MM.1S (cell line): ENCODE data around the gene PPM1H.

ENCODE experiments used
- DNase-seq: peaks from one replicate; pipeline ENCODE4 v3.0.0-alpha.2; 2015
- H2AFZ ChIP-seq: fragments of 300-600 bp; sonication (generic); 2 replicates; pipeline ENCODE4 v1.6.0; 2016; ENCODE audit warnings: antibody characterized with exemption, low read length
- H3F3A ChIP-seq: fragments of 300-600 bp; sonication (generic); 2 replicates; pipeline ENCODE4 v1.6.1; 2016; ENCODE audit warnings: mild to moderate bottlenecking, antibody characterized with exemption, low read length, moderate library complexity, mixed read lengths; ENCODE audit not compliant: insufficient read depth
- H3K27ac ChIP-seq: fragments of 300-600 bp; sonication (generic); 2 replicates; pipeline ENCODE4 v1.5.1; 2016; ENCODE audit warnings: mild to moderate bottlenecking, low read length
- H3K27me3 ChIP-seq: fragments of 300-600 bp; sonication (generic); replicated peaks from 2 replicates; pipeline ENCODE4 v1.6.0; 2016; ENCODE audit warnings: low read length; ENCODE audit not compliant: insufficient read depth
- H3K36me3 ChIP-seq: fragments of 300-600 bp; sonication (generic); replicated peaks from 2 replicates; pipeline ENCODE4 v1.6.1; 2016; ENCODE audit warnings: mild to moderate bottlenecking, low read length, mixed read lengths; ENCODE audit not compliant: insufficient read depth
- H3K4me1 ChIP-seq: fragments of 300-600 bp; sonication (generic); 2 replicates; pipeline ENCODE4 v1.6.1; 2016; ENCODE audit warnings: low read length, mixed read lengths
- H3K4me2 ChIP-seq: fragments of 300-600 bp; sonication (generic); 2 replicates; pipeline ENCODE4 v1.6.0; 2016; ENCODE audit warnings: low read depth, low read length
- H3K4me3 ChIP-seq: fragments of 300-600 bp; sonication (generic); 2 replicates; pipeline ENCODE4 v1.5.1; 2016; ENCODE audit warnings: low read length, mixed read lengths
- H3K79me2 ChIP-seq: fragments of 300-600 bp; sonication (generic); 2 replicates; pipeline ENCODE4 v1.6.1; 2016; ENCODE audit warnings: mixed run types, low read length, mixed read lengths
- H3K9ac ChIP-seq: fragments of 300-600 bp; sonication (generic); 2 replicates; pipeline ENCODE4 v1.6.1; 2016; ENCODE audit warnings: low read length, mixed read lengths
- H3K9me2 ChIP-seq: fragments of 300-600 bp; sonication (generic); replicated peaks from 2 replicates; pipeline ENCODE4 v1.6.1; 2016; ENCODE audit warnings: mild to moderate bottlenecking, low read length, mixed read lengths; ENCODE audit not compliant: insufficient read depth
- H3K9me3 ChIP-seq: fragments of 300-600 bp; sonication (generic); replicated peaks from 2 replicates; pipeline ENCODE4 v1.6.1; 2016; ENCODE audit warnings: mild to moderate bottlenecking, low read length, mixed read lengths; ENCODE audit not compliant: insufficient read depth
- H4K20me1 ChIP-seq: fragments of 300-600 bp; sonication (generic); 2 replicates; pipeline ENCODE4 v1.6.1; 2016; ENCODE audit warnings: mild to moderate bottlenecking, low read length, moderate library complexity, mixed read lengths; ENCODE audit not compliant: insufficient read depth
- CTCF ChIP-seq: fragments of 300-600 bp; sonication (generic); IDR thresholded peaks from 2 replicates; pipeline ENCODE4 v1.5.1; 2016; ENCODE audit warnings: antibody characterized with exemption, low read length, mixed read lengths
- EZH2 ChIP-seq: fragments of 300-600 bp; sonication (generic); optimal IDR thresholded peaks from 2 replicates; pipeline ENCODE3; 2017; ENCODE audit warnings: low read depth, mild to moderate bottlenecking, antibody characterized with exemption, low read length, mixed read lengths
- EZH2phosphoT487 ChIP-seq: fragments of 300-600 bp; sonication (generic); IDR thresholded peaks from 2 replicates; pipeline ENCODE4 v1.6.1; 2018; ENCODE audit warnings: antibody characterized with exemption, low read length

Gene PPM1H

DNA sequence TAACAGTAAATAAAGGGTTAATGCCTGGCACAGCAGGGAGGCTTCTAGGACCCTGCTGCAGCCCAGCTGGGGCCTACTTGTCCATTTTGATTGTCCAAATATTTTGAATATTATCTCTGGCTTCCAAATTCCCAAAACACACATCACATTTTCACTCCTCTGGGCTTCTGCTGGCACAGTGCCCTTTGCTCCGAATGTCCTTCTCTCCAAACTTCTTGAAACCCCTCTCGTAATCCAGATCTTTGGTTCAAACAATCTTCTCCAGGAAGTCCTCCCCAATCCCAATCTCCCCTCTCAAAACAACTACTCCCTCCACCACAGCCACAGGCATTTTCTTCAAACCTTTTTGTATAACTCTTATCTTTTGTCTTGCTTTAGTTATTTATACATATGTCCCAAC is 225.6 kb downstream of the PPM1H start:
- Histone ChIP-seq H3K36me3 (no peaks in the 10 kb centered on the region), H3K4me2 (no peak overlapping the region)
- no peak for TF ChIP-seq EZH2

GRCh38 chr12:62707939-62708338 is 227.0 kb downstream of the PPM1H start:
- no peaks in the 10 kb centered on the region for H3K79me2 ChIP-seq
- H3K9me2 ChIP-seq, result no peaks in the 10 kb centered on the region
- H3K27me3 ChIP-seq, result no peaks in the 10 kb centered on the region
- no peak overlapping the region for H3K4me2 ChIP-seq
- H3K4me3 ChIP-seq, result no peak overlapping the region
- H3K36me3 ChIP-seq, result no peaks in the 10 kb centered on the region
- no peaks in the 10 kb centered on the region for H4K20me1 ChIP-seq
- DNase-seq, result no peak
- no peak overlapping the region for H3K9ac ChIP-seq
- no peak overlapping the region for H3K27ac ChIP-seq
- H3K9me3 ChIP-seq, result no peaks in the 10 kb centered on the region
- H3K4me1 ChIP-seq, result no peaks in the 10 kb centered on the region
- H2AFZ ChIP-seq, result no peak overlapping the region
- TF ChIP-seq EZH2, result no peak
- TF ChIP-seq CTCF, result no peak
- TF ChIP-seq EZH2phosphoT487, result no peak
- no peaks in the 10 kb centered on the region for H3F3A ChIP-seq

More for the DNA sequence above, 225.6 kb downstream of the PPM1H start:
- H4K20me1 ChIP-seq, result no peaks in the 10 kb centered on the region
- H3K27ac ChIP-seq, result no peak overlapping the region
- no peak overlapping the region for H2AFZ ChIP-seq
- H3F3A ChIP-seq, result no peaks in the 10 kb centered on the region
- no peaks in the 10 kb centered on the region for H3K9me2 ChIP-seq
- H3K9me3 ChIP-seq, result no peaks in the 10 kb centered on the region
- H3K9ac ChIP-seq, result no peak overlapping the region
- no peaks in the 10 kb centered on the region for H3K79me2 ChIP-seq
- H3K27me3 ChIP-seq, result no peaks in the 10 kb centered on the region
- no peak for DNase-seq
- no peak overlapping the region for H3K4me3 ChIP-seq
- no peaks in the 10 kb centered on the region for H3K4me1 ChIP-seq

DNA sequence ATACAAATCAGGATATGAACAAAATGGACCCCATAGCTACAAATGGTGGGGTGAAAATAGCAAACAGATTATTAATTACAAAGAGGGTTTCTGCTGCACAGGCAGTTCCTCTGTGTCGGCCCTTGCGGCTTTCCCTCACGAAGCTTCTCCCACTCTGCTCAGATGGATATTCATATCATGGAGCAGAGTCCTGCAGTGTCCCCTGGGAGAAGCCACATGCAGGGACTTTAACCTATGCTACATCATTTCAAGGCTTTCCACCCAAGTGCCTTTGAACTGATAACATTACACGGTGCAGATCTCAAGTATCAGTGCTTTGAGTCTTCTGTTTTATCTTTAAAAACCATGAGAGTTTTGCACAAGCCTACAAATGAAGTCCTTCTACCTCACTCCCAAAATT is 229.1 kb downstream of the PPM1H start:
- Histone ChIP-seq H3K4me2 (no peak overlapping the region), H3K4me3 (no peak overlapping the region), H4K20me1 (no peaks in the 10 kb centered on the region), H3K9me2 (no peaks in the 10 kb centered on the region), H3K79me2 (no peaks in the 10 kb centered on the region), H3K36me3 (no peaks in the 10 kb centered on the region), H3K27me3 (no peaks in the 10 kb centered on the region), H3K27ac (no peak overlapping the region), H3K9me3 (no peaks in the 10 kb centered on the region), H3K9ac (no peak overlapping the region), H3K4me1 (no peaks in the 10 kb centered on the region), H3F3A (no peaks in the 10 kb centered on the region), H2AFZ (no peak overlapping the region)
- TF ChIP-seq CTCF, result no peak
- no peak for TF ChIP-seq EZH2phosphoT487
- TF ChIP-seq EZH2, result no peak
- no peak for DNase-seq

DNA sequence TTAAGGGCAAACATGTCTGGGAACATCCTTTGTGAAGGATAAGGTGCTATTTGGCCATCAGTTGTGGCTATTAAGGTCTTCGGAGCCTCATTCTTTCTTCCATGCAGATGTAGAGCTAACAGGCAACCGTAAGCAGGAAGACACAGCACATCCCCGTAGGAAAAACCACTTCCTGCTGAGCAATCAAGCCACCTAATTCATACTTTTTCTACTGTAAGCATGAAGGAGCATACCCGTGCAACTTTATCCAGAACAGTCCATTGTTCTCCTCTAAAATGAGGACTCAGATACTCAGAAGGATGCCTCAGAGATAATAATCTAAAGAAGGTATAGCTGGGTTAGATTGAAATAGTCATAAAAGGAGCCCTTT is 232.0 kb downstream of the PPM1H start:
- Histone ChIP-seq H3K4me3 (no peak overlapping the region), H3K9me3 (no peaks in the 10 kb centered on the region), H3K9ac (no peak overlapping the region), H3K36me3 (no peaks in the 10 kb centered on the region), H3K27me3 (no peaks in the 10 kb centered on the region), H2AFZ (no peak overlapping the region), H4K20me1 (no peaks in the 10 kb centered on the region), H3F3A (no peaks in the 10 kb centered on the region), H3K9me2 (no peaks in the 10 kb centered on the region), H3K27ac (no peak overlapping the region), H3K79me2 (no peaks in the 10 kb centered on the region), H3K4me2 (no peak overlapping the region), H3K4me1 (no peaks in the 10 kb centered on the region)
- TF ChIP-seq EZH2 (no peak), EZH2phosphoT487 (no peak), CTCF (no peak)
- no peak for DNase-seq
